Progenitor cell of endocrine pancreas (in vitro differentiated cells): ENCODE measurements around the gene RBP5. TPM values are rescaled to one million over a fixed set of nuclear protein-coding genes. Genes with fewer than 3 reads are reported as not detected.

ENCODE experiments used
- DNase-seq: peaks from one replicate; pipeline ENCODE4 v3.0.0; 2021; ENCODE audit warnings: low spot score; ENCODE audit not compliant: unreplicated experiment
- H3K27ac Mint-ChIP-seq: 2 replicates; pipeline ENCODE4 v1.8.0; 2021; ENCODE audit warnings: mild to moderate bottlenecking, moderate library complexity, mixed read lengths
- H3K27me3 Mint-ChIP-seq: 2 replicates; pipeline ENCODE4 v1.8.0; 2021; ENCODE audit warnings: mixed read lengths
- H3K36me3 Mint-ChIP-seq: 2 replicates; pipeline ENCODE4 v1.8.0; 2022; ENCODE audit warnings: mixed read lengths; ENCODE audit not compliant: insufficient read depth
- H3K4me1 Mint-ChIP-seq: 2 replicates; pipeline ENCODE4 v1.8.0; 2021; ENCODE audit warnings: low read depth, mixed read lengths
- H3K4me3 Mint-ChIP-seq: 2 replicates; pipeline ENCODE4 v1.8.0; 2021; ENCODE audit warnings: low read depth, mild to moderate bottlenecking, moderate library complexity, mixed read lengths
- H3K9me3 Mint-ChIP-seq: 2 replicates; pipeline ENCODE4 v1.8.0; 2021; ENCODE audit warnings: low read depth, mixed read lengths
- total RNA-seq: library from RNA; stranded (reverse); gene quantifications from 2 replicates; pipeline ENCODE4 v1.2.1, GENCODE V29; 2021
- TF ChIP-seq, protein P1 (sequence below): fragments of 200-600 bp; sonication (generic); IDR thresholded peaks from one replicate; pipeline ENCODE4 v1.5.0; 2021; ENCODE audit warnings: antibody characterized with exemption, mild to moderate bottlenecking; ENCODE audit not compliant: unreplicated experiment

The RBP5 gene
- total RNA-seq, 1 donor from 2014 or later, result 5.8 TPM

DNA sequence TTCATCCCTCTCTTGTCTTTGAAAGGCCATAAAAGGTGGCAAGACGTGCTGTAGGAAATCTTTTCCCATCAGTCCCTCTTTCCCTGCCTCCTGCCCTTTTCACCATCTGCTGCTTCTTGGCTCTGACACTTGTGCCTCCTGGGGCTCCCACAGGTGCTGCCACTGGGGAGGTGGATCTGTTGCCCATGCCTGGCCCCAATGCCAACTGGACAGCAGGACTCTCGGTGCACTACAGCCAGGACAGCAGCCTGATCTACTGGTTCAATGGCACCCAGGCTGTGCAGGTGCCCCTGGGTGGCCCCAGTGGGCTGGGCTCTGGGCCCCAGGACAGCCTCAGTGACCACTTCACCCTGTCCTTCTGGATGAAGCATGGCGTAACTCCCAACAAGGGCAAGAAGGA lies 8.0 kb upstream of the RBP5 start:
- peaks cover 13% of the 10 kb centered on the region for H3K4me1 Mint-ChIP-seq
- H3K4me3 Mint-ChIP-seq, result no peak overlapping the region
- TF ChIP-seq, protein P1, sequence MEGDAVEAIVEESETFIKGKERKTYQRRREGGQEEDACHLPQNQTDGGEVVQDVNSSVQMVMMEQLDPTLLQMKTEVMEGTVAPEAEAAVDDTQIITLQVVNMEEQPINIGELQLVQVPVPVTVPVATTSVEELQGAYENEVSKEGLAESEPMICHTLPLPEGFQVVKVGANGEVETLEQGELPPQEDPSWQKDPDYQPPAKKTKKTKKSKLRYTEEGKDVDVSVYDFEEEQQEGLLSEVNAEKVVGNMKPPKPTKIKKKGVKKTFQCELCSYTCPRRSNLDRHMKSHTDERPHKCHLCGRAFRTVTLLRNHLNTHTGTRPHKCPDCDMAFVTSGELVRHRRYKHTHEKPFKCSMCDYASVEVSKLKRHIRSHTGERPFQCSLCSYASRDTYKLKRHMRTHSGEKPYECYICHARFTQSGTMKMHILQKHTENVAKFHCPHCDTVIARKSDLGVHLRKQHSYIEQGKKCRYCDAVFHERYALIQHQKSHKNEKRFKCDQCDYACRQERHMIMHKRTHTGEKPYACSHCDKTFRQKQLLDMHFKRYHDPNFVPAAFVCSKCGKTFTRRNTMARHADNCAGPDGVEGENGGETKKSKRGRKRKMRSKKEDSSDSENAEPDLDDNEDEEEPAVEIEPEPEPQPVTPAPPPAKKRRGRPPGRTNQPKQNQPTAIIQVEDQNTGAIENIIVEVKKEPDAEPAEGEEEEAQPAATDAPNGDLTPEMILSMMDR, result no peak
- DNase-seq, result no peak
- no peak overlapping the region for H3K27ac Mint-ChIP-seq
- H3K36me3 Mint-ChIP-seq, result peaks cover 43% of the 10 kb centered on the region
- H3K27me3 Mint-ChIP-seq, result no peaks in the 10 kb centered on the region
- no peaks in the 10 kb centered on the region for H3K9me3 Mint-ChIP-seq

- peaks cover 40% of the 10 kb centered on the region for H3K36me3 Mint-ChIP-seq
These were observed 7.4 kb upstream of the RBP5 start for GRCh38 chr12:7136071-7136470.

GRCh38 chr12:7134396-7135166 lies 5.9 kb upstream of the RBP5 start:
- Mint-ChIP-seq H3K4me1 (peaks cover 25% of the 10 kb centered on the region), H3K36me3 (peaks cover 35% of the 10 kb centered on the region), H3K27me3 (no peaks in the 10 kb centered on the region), H3K27ac (no peak overlapping the region), H3K9me3 (no peaks in the 10 kb centered on the region), H3K4me3 (no peak overlapping the region)
- DNase-seq, result no peak
- TF ChIP-seq, protein P1, result no peak

More at GRCh38 chr12:7136071-7136470, 7.4 kb upstream of the RBP5 start:
- Mint-ChIP-seq H3K9me3 (no peaks in the 10 kb centered on the region), H3K27ac (no peak overlapping the region), H3K4me3 (no peak overlapping the region), H3K27me3 (no peaks in the 10 kb centered on the region), H3K4me1 (peaks cover 19% of the 10 kb centered on the region)
- TF ChIP-seq, protein P1, result no peak
- no peak for DNase-seq

GRCh38 chr12:7131502-7131866 lies 2.8 kb upstream of the RBP5 start:
- H3K4me3 Mint-ChIP-seq, result peak overlapping the region; percentile 87
- H3K36me3 Mint-ChIP-seq, result peaks cover 19% of the 10 kb centered on the region
- peaks cover 44% of the 10 kb centered on the region for H3K4me1 Mint-ChIP-seq
- H3K9me3 Mint-ChIP-seq, result no peaks in the 10 kb centered on the region
- TF ChIP-seq, protein P1, result no peak
- DNase-seq, result no peak
- H3K27ac Mint-ChIP-seq, result peak overlapping the region; percentile 30
- H3K27me3 Mint-ChIP-seq, result no peaks in the 10 kb centered on the region

DNA sequence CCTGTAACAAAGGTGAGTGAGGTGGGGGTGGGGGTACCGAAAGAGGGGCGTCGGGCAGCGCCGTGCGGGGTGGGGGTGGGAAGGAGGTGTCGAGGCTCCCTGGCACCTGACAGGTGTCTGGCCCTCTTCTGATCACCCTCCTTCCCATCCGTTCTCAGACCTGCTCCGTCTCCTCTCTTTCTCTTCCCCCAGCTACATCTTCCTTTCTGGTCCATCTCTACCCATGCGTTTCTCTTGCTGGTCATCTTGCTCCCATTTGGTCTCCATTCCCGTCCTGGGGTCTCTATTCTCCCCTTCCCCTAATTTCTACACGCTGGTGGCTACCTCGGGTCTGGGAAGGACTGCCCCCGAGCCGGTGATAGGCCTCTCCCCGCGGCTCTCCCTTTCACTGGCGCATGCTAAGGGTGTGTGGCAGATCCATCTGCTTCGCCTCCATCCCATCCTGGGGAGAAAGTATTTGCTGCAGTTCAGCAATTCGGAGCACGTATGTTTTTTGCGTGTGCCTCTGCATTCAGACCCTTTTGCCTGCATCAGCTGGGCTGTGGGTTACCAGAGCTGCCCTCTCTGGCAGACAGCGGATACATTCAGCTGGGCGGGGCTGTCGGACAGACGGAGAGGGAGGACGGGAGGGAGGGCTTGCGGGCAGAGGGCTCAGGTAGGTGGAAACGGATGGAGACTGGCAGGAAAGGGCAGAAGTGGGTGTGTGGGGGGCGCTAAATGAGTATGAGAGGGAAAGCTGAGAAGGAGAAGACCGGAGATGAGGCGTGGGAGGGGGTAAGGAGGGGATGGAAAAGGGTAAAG lies 2.2 kb upstream of the RBP5 start:
- Mint-ChIP-seq H3K27ac (peak overlapping the region; percentile 90), H3K36me3 (peaks cover 19% of the 10 kb centered on the region), H3K9me3 (no peaks in the 10 kb centered on the region), H3K27me3 (no peaks in the 10 kb centered on the region), H3K4me1 (peaks cover 44% of the 10 kb centered on the region), H3K4me3 (peak overlapping the region; percentile 87)
- TF ChIP-seq, protein P1, result peak; percentile 4
- DNase-seq, result peak; percentile 60
